Right lobe of liver (tissue), 4 donors: ENCODE results near the gene TM2D1.

Experiments used
- CTCF ChIP-seq, 4 donors: fragments of 200-600 bp in 3 of 4; fragments of 450-650 bp in 1 of 4; IDR thresholded peaks; one replicate each; pipeline versions ENCODE4 v1.5.1 to v1.8.0; 2016 to 2022; ENCODE audit warnings: antibody characterized with exemption in 4 of 4, mild to moderate bottlenecking in 2 of 4
- POLR2A ChIP-seq: fragments of 450-650 bp; IDR thresholded peaks from one replicate; pipeline ENCODE4 v1.6.1; 2017; ENCODE audit warnings: antibody characterized with exemption, mild to moderate bottlenecking
- donor health status: DM: no; HTN: no; CAD: no.
- donor health status: DM: no; HTN: no; CAD: no.
- donor health status: DM: no; HTN: yes; CAD: no.

- TF ChIP-seq POLR2A (no peak), CTCF (IDR thresholded peaks at IDR 0.05) (no peak)
Observed at GRCh38 chr1:61642475-61643232, 82.3 kb downstream of the TM2D1 start.
